GM12865 (cell line): Measurements from ENCODE around the gene SLC6A3.

Source experiments
- DNase-seq: peaks from one replicate; pipeline ENCODE4 v3.0.0; 2010; ENCODE audit warnings: low read depth
- H3K4me3 ChIP-seq: 2 replicates; pipeline ENCODE4 v1.5.1; 2011; ENCODE audit warnings: mild to moderate bottlenecking, low read depth, low read length, control low read depth
- CTCF ChIP-seq: IDR thresholded peaks from 2 replicates; pipeline ENCODE4 v1.5.1; 2011; ENCODE audit warnings: low read length, control low read depth, low read depth, inconsistent platforms; ENCODE audit not compliant: insufficient read depth; ENCODE audit errors: missing control alignments

SLC6A3 gene

GRCh38 chr5:1419476-1420210 is 25.6 kb downstream of the SLC6A3 start:
- no peak for DNase-seq
- no peak overlapping the region for H3K4me3 ChIP-seq
- TF ChIP-seq CTCF = no peak

- H3K4me3 ChIP-seq = no peak overlapping the region
- TF ChIP-seq CTCF = no peak
- DNase-seq = no peak
Observed at GRCh38 chr5:1418921-1419280, 26.3 kb downstream of the SLC6A3 start.

- H3K4me3 ChIP-seq = no peak overlapping the region
- no peak for DNase-seq
- TF ChIP-seq CTCF = no peak
Observed at GRCh38 chr5:1418238-1418920, 26.9 kb downstream of the SLC6A3 start.

GRCh38 chr5:1417586-1418225 is 27.5 kb downstream of the SLC6A3 start:
- TF ChIP-seq CTCF = no peak
- no peak for DNase-seq

GRCh38 chr5:1416856-1417469 is 28.3 kb downstream of the SLC6A3 start:
- no peak for DNase-seq
- H3K4me3 ChIP-seq = no peak overlapping the region
- no peak for TF ChIP-seq CTCF

More at GRCh38 chr5:1417586-1418225, 27.5 kb downstream of the SLC6A3 start:
- H3K4me3 ChIP-seq = no peak overlapping the region

- no peak overlapping the region for H3K4me3 ChIP-seq
- no peak for DNase-seq
- no peak for TF ChIP-seq CTCF
Observed at GRCh38 chr5:1415626-1416360, 29.4 kb downstream of the SLC6A3 start.
